Prostate gland (tissue), 2 donors: ENCODE results near the gene ASIC2. TPM values are rescaled to one million over a fixed set of nuclear protein-coding genes. Genes with fewer than 3 reads are reported as not detected.

Experiments
- DNase-seq: peaks from one replicate; pipeline ENCODE4 v3.0.0-alpha.2; 2019; ENCODE audit warnings: low spot score
- H3K27ac ChIP-seq, 2 donors: fragments of 200-600 bp; sonication (generic); 2 replicates each; pipeline ENCODE4 v1.5.1; 2017 to 2019
- H3K27me3 ChIP-seq: fragments of 200-600 bp; sonication (generic); replicated peaks from 2 replicates; pipeline ENCODE4 v1.5.1; 2019; ENCODE audit not compliant: insufficient read depth
- H3K36me3 ChIP-seq, 2 donors: fragments of 200-600 bp; sonication (generic); 1 replicate in 1 of 2; 2 replicates in 1 of 2; pipeline versions ENCODE4 v1.5.1 to v1.8.1; 2017 to 2019
- H3K4me1 ChIP-seq: fragments of 200-600 bp; sonication (generic); replicated peaks from 2 replicates; pipeline ENCODE4 v1.5.1; 2019
- H3K4me3 ChIP-seq, 2 donors: fragments of 200-600 bp; sonication (generic); 2 replicates each; pipeline ENCODE4 v1.5.1; 2017 to 2019
- H3K9me3 ChIP-seq: fragments of 200-600 bp; sonication (generic); 2 replicates; pipeline ENCODE4 v1.5.1; 2017
- CTCF ChIP-seq, 4 experiments: fragments of 200-600 bp in 2 of 4; fragments of 450-650 bp in 2 of 4; sonication (generic) in 2 of 4; IDR thresholded peaks; 1 replicate in 3 of 4; 2 replicates in 1 of 4; pipeline ENCODE4 v1.5.1; 2016 to 2019; ENCODE audit warnings: antibody characterized with exemption in 4 of 4, mild to moderate bottlenecking in 2 of 4, moderate library complexity in 2 of 4
- POLR2A ChIP-seq: fragments of 450-650 bp; IDR thresholded peaks from one replicate; pipeline ENCODE4 v1.6.1; 2016; ENCODE audit warnings: antibody characterized with exemption, mild to moderate bottlenecking
- POLR2AphosphoS5 ChIP-seq: sonication (generic); formaldehyde crosslinking; IDR thresholded peaks from one replicate; pipeline ENCODE4 v1.6.1; 2017; ENCODE audit warnings: antibody characterized with exemption
- WGBS: methylation state at CpG from one replicate; pipeline ENCODE4 v1.1.5; 2018; 5-methylcytosine and 5-hydroxymethylcytosine counted together
- intact Hi-C: fragments of 100-400 bp; cut with DNase I; formaldehyde crosslinking; loops from one replicate; pipeline ENCODE4 v1.14.2; 2022
- total RNA-seq, 2 donors: library from RNA; depleted of rRNA; stranded (reverse); fragments of >200 nt; gene quantifications; one replicate each; pipeline ENCODE4 v1.1.0, GENCODE V29; 2016

ASIC2 gene
- total RNA-seq, 2 donors from 2014 or later, result 3.2 TPM; not detected in 1

- no peak for DNase-seq
- Histone ChIP-seq H3K4me3 (no peak overlapping the region), H3K36me3 (no peaks in the 10 kb centered on the region), H3K9me3 (no peaks in the 10 kb centered on the region), H3K4me1 (no peaks in the 10 kb centered on the region), H3K27me3 (no peaks in the 10 kb centered on the region), H3K27ac (no peak overlapping the region)
- intact Hi-C loops, result no loop called here
- TF ChIP-seq CTCF (IDR thresholded peaks at IDR 0.05), result no peak
- TF ChIP-seq POLR2A, result no peak
- TF ChIP-seq POLR2AphosphoS5, result no peak
- 81% methylated on average over 1 of the region's 1 CpG for WGBS
These were observed 67.6 kb downstream of the ASIC2 start for GRCh38 chr17:33225509-33225908.

GRCh38 chr17:33220036-33220435, 73.1 kb downstream of the ASIC2 start:
- H3K27ac ChIP-seq, result no peak overlapping the region
- peaks cover 2% of the 10 kb centered on the region for H3K27me3 ChIP-seq
- intact Hi-C loops, result no loop called here
- TF ChIP-seq CTCF (IDR thresholded peaks at IDR 0.05), result no peak
- no peak for TF ChIP-seq POLR2AphosphoS5
- no peak for TF ChIP-seq POLR2A
- no peaks in the 10 kb centered on the region for H3K36me3 ChIP-seq
- WGBS, result 64% methylated on average over 3 of the region's 3 CpGs
- H3K4me1 ChIP-seq, result no peaks in the 10 kb centered on the region
- no peak for DNase-seq
- H3K4me3 ChIP-seq, result no peak overlapping the region
- H3K9me3 ChIP-seq, result no peaks in the 10 kb centered on the region

GRCh38 chr17:33218698-33219601, 74.1 kb downstream of the ASIC2 start:
- H3K27ac ChIP-seq, result no peak overlapping the region
- WGBS, result 59% methylated on average over 12 of the region's 12 CpGs
- H3K4me1 ChIP-seq, result no peaks in the 10 kb centered on the region
- H3K36me3 ChIP-seq, result no peaks in the 10 kb centered on the region
- H3K9me3 ChIP-seq, result no peaks in the 10 kb centered on the region
- intact Hi-C loops, result no loop called here
- peaks cover 2% of the 10 kb centered on the region for H3K27me3 ChIP-seq
- DNase-seq, result no peak
- TF ChIP-seq CTCF (IDR thresholded peaks at IDR 0.05), result no peak
- no peak overlapping the region for H3K4me3 ChIP-seq

- peaks cover 2% of the 10 kb centered on the region for H3K27me3 ChIP-seq
- no peak for TF ChIP-seq POLR2AphosphoS5
- no peak overlapping the region for H3K27ac ChIP-seq
- intact Hi-C loops, result no loop called here
- no peak overlapping the region for H3K4me3 ChIP-seq
- no peaks in the 10 kb centered on the region for H3K9me3 ChIP-seq
- H3K36me3 ChIP-seq, result no peaks in the 10 kb centered on the region
- 44% methylated on average over 9 of the region's 9 CpGs for WGBS
- H3K4me1 ChIP-seq, result no peaks in the 10 kb centered on the region
- no peak for DNase-seq
These were observed 75.2 kb downstream of the ASIC2 start for GRCh38 chr17:33217891-33218290.

- intact Hi-C loops, result no loop called here
- peaks cover 3% of the 10 kb centered on the region for H3K27me3 ChIP-seq
These were observed 78.1 kb downstream of the ASIC2 start for GRCh38 chr17:33214996-33215395.

More at GRCh38 chr17:33214996-33215395, 78.1 kb downstream of the ASIC2 start:
- no peak for TF ChIP-seq POLR2AphosphoS5
- TF ChIP-seq POLR2A, result no peak
- TF ChIP-seq CTCF (IDR thresholded peaks at IDR 0.05), result no peak
- H3K4me3 ChIP-seq, result no peak overlapping the region
- no peak for DNase-seq
- no peaks in the 10 kb centered on the region for H3K4me1 ChIP-seq
- no peaks in the 10 kb centered on the region for H3K36me3 ChIP-seq
- WGBS, result 80% methylated on average over 2 of the region's 2 CpGs
- no peaks in the 10 kb centered on the region for H3K9me3 ChIP-seq
- no peak overlapping the region for H3K27ac ChIP-seq
